HG02884 (cell line): ENCODE data around the gene KEL.
A peak's percentile ranks its signal among the peaks of the same experiment; 100 is the strongest.
"Not testable (repeated sequence)": the region's sequence is repeated elsewhere in the genome, so short reads cannot be mapped to it uniquely, and the experiment has no call there.

Source experiments
- ATAC-seq: cut with Tn5 transposase; IDR thresholded peaks from one replicate; pipeline ENCODE4 v1.9.1; 2021; ENCODE audit warnings: mild to moderate bottlenecking, moderate library complexity; ENCODE audit not compliant: unreplicated experiment

KEL gene, protein sequence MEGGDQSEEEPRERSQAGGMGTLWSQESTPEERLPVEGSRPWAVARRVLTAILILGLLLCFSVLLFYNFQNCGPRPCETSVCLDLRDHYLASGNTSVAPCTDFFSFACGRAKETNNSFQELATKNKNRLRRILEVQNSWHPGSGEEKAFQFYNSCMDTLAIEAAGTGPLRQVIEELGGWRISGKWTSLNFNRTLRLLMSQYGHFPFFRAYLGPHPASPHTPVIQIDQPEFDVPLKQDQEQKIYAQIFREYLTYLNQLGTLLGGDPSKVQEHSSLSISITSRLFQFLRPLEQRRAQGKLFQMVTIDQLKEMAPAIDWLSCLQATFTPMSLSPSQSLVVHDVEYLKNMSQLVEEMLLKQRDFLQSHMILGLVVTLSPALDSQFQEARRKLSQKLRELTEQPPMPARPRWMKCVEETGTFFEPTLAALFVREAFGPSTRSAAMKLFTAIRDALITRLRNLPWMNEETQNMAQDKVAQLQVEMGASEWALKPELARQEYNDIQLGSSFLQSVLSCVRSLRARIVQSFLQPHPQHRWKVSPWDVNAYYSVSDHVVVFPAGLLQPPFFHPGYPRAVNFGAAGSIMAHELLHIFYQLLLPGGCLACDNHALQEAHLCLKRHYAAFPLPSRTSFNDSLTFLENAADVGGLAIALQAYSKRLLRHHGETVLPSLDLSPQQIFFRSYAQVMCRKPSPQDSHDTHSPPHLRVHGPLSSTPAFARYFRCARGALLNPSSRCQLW

GRCh38 chr7:142961973-142962926 lies at the start of gene KEL:
Gene KEL (minus strand): TSS chr7:142962363. CDS start chr7:142962206, 157 bp downstream.
- no peak for ATAC-seq

DNA sequence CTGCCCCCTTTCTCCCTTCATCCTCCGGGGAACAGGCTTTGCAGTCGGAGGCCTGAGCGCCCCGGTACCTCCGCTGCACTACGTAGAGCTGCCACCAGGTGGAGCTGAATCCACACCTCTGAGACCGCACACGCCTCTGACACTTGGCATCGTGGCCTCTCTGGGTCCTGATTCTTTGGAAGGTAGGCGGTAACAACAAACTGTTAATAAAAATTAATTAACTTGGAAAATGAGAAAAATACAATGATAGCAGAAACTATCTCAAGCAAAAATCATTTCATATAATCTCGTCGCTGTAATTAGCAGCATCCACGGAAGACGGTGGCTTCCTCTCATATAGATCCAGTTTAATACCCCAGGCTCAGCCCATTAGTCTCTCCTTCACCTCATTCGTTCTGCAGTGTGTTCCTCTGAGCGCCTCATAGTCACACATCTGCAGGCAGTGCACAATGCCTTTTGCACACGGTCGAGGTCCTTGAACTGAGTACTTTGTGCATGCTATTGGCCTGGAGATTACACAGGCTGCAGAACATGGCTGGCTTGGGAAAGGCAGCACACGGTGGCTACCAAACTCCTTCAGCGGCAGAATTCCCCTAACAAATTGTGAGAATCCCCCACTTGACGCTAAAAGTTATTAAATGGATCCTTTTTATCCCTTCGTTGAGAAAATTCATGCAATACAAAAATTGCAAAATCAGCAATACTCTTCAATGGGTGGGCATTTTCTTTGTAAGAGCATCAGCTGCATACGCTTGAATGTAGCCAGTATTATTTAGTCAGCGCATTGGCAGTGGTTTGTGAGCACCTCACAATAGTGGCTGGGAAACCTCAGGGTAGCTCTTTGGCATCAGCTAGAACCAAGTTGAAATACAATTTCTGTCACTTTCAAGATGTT lies 46.1 kb upstream of the KEL start:
- ATAC-seq: peak; percentile 85

DNA sequence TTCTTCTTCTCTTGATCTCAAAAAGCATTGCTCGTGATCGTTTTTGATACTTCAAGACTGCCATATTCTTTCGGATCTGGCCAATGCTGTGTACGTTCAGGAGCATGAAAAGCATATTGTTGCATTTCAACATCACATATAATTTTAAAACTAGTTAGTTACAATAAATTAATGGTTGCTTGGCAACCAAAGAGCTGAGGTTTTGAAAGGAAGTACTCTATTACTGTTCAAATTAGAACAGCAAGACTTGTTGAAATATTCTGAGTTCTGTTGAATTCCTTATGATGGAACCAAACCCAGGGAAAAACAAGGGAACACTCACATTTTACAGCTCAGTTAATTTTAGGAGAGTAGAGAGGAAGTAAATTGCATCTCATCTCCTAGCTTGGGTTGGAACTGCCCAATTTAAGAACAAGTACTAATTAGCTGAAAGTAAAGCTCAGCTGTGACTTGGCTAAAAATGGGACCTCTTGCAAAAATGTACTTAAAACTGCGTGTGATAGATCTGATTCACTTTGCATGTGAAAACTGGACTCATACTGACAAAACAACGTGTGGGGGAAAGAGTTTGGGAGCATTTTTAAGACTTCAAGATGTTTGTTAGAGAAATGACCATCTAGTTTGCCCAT lies 43.6 kb upstream of the KEL start:
- ATAC-seq: no peak

DNA sequence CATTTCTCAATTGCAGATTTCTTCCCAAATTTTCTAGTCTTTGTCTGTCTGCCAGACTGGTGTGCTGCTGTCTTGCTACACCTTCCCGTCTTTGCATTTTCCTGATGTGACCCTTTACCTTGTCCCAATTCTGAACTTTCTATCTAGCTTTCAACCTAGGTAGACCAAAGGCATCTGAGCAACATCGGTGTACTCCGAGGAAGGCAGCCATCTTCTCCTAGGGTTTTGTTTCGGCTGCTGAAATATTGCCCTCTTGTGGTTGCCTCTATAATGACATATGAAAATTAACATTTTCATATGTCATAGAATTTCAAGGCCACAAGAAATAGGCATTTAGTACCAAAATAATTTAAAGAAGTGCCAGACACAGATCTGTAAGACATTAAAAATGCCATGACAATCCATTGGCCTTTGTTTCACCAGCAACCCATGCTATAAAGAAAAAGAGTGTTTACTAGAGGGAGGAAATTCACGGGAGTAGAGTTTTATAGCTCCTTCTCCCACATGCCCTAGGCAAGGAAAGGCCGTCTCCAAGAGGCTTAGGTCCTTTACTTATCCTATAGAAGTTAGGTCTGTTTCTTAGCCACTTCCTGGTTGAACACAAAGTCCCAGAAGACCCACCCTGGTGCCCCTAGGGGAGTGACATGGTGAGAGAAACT lies 41.4 kb upstream of the KEL start:
- ATAC-seq: peak; percentile 61

DNA sequence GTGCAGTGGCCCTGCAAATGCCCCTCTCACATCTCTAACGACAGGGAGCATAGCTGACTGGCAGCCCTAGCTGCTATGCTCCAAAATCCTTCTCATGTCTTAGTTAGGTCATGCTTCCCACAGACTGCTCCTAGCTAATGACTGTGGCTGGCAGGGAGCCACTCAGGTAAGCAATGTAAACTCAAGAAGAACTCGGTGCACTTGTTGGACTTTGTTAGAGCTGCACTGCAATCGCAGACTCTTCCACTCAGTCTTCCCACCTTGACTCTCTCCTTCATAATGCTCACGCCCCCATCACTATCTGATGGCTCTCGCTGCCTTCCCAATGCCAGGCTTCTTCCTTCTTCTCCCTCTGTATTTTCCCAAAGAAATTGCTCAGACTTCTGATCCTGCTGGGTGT lies 40.7 kb upstream of the KEL start:
- no peak for ATAC-seq

GRCh38 chr7:143002106-143002505 lies 39.9 kb upstream of the KEL start:
- no peak for ATAC-seq

GRCh38 chr7:143000648-143001047 lies 38.5 kb upstream of the KEL start:
- ATAC-seq: no peak

DNA sequence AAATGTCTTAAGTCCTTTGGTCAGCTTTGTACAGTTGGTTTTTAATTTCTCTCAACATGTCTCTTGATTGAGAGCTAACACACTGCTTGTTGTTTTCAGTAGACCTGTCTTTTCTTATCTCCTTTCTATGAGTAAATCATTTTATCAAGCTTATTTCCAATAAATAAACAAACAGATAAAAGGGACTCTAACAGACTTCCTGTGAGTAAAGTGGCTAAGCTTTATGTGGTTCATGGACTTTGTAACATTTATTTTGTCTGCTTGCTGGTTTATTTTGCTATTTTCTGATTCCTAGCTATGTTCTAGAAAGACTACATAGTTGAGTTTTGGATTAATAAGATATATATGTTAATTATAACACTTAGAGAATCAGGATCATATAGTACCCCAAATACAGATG lies 37.6 kb upstream of the KEL start:
- no peak for ATAC-seq

DNA sequence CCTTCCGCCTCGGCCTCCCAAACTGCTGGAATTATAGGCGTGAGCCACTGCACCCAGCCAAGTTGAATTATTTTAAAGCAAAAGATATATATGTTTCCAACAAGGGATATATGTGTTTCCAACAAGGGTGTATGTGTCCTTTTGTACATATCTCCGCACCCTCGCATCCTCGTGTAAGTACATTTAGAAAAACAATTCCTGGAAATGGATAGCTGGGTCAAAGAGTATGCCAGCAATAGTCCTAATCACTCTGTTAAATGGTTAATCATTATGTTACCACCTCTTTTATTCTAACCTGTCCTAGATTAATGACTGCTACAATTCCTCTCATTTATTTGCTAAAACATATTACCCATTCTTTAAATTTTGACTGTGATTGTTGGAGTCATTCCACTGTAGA lies 36.8 kb upstream of the KEL start:
- no peak for ATAC-seq

- no peak for ATAC-seq
These were observed 35.4 kb upstream of the KEL start for GRCh38 chr7:142997456-142997989.

- ATAC-seq: no peak
These were observed 30.3 kb upstream of the KEL start for GRCh38 chr7:142992427-142992826.

DNA sequence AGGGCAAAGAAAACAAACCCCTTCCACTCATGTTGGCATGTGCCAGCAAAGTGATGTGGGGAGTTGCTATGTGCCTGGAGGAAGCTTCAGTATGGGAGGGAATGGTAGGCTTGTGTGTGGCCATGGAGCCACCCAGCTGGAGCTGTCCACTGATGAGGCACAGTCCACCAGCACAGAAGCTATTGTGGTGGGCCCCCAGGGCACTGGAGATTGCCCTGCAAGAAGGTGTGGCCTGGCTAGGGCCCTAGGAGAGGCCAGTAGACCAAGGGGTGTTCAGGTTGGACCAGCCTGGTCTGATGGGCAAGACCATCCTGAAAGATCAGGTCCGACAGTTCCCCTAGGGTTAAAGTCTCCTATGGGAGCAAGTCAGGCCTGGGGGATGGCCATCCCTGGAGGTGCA lies 22.1 kb upstream of the KEL start:
- ATAC-seq: no peak

GRCh38 chr7:142983825-142984224 lies 21.7 kb upstream of the KEL start:
- ATAC-seq: no peak

DNA sequence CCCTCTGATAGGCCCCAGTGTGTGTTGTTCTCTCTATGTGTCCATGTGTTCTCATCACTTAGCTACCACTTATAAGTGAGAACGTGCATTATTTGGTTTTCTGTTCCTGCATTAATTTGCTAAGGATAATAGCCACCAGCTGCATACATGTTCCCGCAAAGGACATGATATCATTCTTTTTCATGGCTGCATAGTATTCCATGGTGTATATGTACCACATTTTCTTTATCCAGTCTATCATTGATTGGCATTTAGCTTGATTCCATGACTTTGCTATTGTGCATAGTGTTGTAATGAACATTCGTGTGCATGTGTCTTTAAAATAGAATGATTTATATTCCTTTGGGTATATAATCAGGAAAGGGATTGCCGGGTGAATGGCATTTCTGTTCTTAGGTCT lies 16.2 kb upstream of the KEL start:
- ATAC-seq: not testable (repeated sequence)

GRCh38 chr7:142974626-142975025 lies 12.5 kb upstream of the KEL start:
- ATAC-seq: no peak

DNA sequence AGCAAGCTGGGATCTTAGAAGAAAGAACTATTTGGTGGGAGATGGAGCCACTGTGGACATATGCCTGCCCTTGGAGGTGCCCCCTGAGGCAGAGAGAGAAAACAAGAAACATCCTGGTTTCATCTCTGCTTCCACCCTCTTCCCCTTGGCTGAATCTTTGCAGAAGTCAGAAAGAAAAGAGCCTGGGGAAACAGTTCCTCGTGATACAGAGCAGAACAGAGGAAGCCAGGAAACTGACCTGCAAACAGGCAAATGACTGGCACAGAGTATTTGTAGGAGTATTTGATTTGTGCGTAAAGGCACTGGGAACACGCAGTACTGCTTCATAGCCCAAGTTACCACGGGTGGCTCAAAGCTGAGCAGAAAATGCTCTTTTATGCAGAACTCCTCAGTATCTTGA lies 7.0 kb upstream of the KEL start:
- ATAC-seq: no peak

GRCh38 chr7:142968229-142968628 lies 6.1 kb upstream of the KEL start:
- ATAC-seq: no peak

DNA sequence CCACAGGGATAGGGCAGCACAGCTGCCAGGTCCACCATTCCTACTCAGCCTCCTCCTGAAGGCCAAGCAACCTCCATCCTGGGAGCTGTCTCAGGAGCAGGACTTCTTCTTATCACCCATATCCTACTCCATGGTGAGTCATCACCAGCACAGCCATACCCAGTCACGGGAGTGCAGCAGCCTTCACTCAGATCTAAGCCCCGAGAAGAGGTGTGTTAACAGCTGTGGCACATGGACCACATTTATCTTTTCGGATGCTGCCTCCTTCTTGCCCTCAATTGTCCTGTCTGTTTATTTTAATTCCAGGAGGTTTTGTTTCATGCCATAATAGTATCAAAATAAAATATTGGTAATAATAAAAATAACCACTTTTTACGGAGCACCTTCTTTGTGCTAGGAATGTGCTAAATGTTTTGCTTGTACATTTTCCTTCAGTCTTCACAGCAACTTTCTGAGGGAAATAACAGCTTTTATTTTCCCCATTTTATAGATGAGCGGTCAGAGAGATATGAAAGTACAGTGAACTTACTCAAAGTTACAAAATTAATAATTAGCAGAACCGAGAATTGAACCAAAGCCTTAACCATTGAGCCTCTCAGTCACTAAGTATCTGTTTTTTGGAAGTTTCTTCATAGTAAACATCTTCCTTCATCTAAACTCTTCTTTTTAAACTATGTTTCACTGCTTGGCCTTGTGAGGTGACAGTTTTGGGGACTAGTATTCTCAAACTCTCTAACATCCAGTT lies 2.5 kb upstream of the KEL start:
- ATAC-seq: no peak
